Fibroblast of gingiva (primary cell): Measurements from ENCODE around the gene RASD1.

ENCODE experiments used
- DNase-seq: peaks from one replicate; pipeline ENCODE4 v3.0.0-alpha.2; 2011; ENCODE audit warnings: low read depth

RASD1 gene, protein sequence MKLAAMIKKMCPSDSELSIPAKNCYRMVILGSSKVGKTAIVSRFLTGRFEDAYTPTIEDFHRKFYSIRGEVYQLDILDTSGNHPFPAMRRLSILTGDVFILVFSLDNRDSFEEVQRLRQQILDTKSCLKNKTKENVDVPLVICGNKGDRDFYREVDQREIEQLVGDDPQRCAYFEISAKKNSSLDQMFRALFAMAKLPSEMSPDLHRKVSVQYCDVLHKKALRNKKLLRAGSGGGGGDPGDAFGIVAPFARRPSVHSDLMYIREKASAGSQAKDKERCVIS

DNA sequence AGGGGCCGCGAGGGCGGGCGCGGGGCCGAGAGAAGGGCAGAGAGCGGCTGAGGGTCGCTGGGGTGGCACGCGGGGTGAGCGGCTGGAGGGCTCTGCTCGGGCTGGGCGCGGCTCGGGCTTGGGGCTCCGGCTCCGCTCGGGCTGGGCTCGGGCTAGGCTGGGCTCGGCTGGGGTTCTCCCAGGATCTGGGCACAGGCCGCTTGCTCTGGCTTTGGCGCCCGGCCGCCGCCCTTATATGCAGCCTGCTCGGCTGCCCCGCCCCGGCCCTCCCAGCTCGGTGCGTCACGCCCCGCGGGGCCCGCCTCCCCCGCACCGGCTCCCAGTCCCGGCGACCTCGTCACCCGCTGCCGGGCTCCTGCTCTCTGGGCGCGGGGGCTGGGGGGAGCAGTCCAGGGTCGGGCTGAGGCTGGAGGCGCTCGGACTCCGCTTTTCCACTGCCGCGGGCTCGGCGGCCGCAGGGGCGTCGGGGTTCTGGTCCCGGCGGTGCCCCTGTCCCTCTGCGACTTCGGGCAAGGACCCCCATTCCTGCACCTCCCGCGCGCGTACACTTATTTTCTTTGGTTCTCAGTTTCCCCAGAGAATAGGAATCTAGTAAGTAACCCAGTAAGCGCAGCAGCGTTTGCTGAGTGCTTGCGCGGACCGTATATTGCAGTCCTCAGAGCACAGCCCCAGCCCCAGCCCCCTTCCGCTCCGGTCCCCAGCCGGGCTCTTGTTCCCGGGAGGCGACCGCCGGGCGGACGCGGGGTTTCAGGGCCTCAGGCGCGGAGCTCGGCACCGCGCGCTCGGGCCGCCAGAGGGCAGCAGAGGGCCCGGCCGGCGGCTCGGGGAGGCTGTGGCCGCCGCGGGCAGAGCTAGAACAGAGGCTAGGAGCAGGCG is at the start of gene RASD1:
TSS of gene RASD1 (minus strand) at position 207 of the 876 bp plus-strand sequence. CDS start 214 bp downstream, outside the sequence.
- DNase-seq, result peak; percentile 91

DNA sequence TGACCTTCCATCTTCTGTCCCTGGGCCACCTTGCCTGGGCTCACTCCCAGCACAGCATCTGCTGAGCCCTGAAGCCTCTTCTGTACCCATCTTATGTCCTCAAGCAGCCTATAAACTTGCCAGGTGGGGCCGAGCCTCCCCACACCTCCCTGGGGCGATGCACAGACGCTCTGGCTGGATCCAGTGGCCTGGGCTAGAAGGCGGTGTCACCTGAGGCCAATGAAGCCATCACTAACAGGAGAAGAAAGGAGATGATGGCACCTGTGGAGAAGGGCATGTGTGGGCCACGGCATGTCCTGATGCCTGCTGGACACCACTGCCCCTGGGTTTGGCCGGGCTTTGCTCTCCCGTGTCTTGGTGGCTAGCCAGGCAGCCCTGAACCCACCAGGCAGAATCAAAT is 49.8 kb upstream of the RASD1 start:
- no peak for DNase-seq

DNA sequence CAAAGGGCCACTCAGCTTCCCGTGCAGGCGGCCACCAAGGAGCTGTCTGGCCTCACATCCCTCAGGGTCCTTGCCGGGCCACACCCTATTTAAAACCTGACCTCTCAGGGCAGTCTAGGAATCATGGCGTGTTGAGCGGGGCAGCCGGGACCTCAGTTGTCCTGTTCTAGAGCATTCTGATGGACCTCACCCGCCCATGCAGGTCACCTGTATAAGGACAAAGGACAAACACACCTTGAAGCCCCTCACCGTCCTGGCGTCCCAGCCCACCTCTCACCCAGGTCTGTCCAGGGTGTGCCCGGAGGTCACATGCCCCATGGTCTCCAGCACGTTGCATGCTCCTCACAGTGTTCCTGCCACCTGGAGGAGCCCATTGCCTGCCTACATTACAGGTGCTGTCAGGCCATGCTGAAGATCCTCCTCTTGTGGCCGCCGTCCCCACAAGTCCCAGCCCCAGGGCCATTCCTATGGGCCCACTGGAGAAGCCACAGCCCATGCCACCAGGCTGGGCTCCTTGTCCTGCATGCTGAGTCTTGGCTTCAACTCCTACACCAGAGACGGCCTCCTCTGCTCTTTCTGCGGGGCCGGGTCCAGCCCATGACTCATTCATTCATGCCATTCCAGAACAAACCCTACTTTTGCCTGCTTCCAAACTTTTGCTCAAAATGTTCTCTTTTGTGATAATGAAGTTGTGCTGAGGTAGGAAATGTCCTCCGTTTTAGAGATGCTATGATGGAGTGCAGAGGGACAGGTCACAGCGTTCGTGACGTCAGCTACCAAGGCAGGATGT is 49.0 kb upstream of the RASD1 start:
- peak; percentile 57 for DNase-seq

DNA sequence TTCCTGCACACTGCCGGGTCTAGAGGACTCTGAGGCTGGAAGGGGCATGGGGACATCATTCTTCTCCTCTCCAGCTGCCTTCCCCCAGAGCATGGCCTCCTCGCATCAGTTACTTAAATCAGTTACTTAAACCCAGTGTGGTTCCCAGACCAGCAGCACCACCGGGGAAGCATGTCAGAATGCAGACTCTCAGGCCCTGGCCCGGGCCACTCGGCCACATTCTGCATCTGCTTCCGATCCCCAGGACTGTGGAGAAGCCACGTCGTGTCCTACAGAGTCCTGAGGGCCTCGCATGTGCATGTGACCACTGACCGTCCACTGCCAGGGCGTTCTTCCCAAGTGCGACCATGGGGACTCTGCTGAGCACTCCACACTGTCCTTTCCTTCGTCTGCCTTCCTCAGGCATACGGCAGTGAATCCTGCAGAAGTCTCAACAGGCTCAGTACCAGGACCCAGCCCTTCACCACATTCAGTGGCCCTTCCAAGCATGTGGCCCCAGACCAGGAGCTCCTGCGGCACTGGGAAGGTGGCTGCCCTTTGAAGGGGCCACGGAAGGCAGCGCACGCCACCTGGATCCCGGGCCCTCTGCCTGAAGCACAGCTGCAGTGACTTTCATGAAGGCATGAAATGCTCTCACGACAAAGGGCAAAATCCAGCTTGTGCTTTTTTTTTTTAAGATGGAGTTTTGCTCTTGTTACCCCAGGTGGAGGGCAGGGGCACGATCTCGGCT is 46.9 kb upstream of the RASD1 start:
- no peak for DNase-seq

DNA sequence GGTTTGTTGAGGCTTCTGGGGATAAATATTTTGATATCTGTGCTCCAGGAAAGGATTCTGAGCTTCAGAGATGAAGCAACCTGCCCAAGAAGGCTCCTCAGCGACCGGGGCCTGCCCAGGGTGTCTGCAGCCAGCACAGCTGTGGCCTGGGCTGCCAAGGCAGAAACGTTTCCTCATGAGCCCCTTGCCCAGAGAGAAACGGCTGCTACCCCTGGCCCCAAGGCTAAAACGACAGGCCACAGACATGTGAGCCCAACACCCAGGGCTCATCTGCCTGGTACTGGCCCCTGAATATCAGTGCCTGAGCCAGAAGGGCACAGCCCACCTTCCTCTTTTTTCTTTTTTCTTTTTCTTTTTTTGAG is 45.4 kb upstream of the RASD1 start:
- DNase-seq, result no peak

DNA sequence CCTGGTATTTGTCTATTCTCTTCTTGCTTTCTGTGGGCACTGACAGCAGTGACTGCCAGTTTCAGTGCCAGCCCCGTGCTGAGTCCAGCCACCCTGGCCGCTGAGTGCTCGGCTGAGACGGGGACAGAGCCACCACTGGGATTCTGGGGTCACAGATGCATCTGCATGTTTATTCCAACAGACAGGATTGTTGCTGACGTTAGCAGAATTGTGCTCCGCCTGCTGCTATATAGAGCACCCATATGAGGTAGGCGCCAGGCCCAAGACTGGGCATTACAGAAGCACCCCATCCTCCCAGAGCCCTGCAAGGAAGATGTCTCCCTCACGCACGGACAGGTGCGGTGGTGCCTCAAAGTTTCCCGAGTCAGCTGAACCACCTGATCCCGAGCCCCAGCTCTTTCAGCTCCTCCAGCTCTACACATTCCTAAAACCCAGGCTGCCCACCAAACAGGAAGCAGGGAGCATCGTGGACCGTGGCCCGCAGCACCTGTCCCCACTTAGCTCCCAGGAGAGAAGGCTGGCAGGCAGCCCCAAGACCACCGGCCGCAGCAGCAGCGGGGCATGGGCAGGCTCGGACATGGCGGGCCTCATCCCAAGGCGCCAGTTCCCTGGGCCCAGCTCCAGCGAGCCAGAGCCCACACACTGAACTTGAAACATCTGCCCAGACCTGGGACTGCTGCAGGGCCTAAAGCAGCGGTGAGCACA is 44.9 kb upstream of the RASD1 start:
- no peak for DNase-seq

DNA sequence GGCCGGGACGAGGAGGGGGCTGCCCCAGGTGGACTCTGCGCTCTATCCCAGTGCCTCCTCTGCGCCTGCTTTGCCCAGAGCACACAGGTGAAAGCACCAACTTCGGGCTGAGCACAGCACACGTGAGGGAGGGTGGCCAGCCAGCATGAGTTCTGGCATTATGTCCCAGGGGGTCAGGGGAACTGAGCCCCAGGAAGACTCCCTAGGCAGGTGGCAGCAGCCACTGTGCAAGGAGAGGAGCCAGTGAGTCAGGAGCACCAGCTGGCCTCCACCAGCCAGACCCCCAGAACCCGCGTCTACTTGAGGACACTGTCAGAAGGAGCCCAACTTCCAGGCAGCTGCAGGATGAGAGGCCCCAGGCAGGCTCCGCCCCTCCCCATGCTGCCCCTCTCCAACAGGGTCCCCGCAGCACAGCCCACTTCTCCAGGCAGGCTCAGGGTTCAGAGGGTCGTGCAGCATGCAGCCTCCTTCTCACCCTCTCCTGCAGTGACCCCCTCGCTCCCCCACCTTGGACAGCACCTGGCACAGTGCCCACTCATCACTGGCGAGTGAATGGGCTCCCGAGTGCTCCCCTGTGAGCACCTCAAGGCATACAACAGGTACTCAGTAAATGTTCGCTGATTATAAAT is 44.2 kb upstream of the RASD1 start:
- no peak for DNase-seq

DNA sequence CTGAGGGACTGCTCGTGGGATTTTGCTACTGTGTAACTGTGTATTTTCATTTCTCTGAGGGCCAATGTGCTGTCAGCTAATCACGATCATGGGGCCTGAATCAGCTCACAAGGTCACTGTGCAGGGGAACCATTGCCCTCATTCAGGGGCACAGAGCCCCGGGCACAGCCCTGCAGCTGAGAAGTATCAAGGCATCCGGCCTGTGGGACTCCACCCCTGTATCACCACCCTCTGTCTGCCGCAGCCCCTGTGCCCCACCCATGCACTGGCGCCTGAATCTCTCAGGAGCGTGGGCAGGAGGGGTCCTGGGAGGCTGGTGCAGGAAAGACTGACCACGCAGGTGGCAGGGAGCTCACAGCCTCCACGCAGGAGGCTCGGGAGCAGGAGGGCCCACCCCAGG is 43.4 kb upstream of the RASD1 start:
- DNase-seq, result no peak

DNA sequence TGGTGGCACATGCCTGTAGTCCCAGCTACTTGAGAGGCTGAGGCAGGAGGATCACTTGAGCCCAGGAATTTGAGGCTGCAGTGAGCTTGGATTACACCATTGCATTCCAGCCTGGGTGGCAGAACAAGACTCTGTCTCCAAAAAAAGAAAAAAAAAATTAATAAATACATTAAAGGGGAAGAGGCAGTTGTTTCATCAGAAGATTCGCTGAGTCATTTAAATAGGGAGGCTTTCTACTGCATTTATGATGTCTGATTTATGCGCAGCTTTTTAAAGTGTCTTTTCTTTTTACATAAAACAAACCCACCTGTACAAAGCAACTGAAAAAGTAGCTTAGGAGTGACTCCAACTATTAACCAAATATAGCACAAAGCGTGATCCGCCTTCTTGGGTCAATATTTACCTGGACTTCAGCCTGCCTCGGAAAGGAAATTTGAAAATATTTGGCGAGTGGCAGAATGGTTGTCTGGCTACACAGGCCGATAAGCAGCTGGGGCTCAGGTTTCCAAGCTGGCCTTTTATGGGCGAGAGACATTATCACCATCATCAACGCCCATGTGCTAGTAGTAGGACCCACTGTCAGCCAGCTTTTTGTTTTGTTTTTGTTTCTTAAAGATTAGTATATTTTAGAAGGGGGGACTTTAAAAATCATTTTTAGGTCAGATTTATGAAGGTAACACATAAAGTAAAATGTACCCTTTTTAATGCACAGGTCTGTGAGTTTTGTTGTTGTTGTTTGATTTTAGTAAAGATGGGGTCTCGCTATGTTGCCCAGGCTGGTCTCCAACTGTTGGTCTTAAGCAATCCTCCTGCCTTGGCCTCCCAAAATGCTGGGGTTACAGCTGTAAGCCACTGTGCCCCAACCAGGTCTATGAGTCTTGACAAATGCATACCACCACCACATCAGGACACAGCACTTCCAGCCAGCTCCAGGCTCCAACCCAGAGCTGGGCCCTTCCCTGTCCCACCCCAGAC is 42.5 kb upstream of the RASD1 start:
- peak; percentile 29 for DNase-seq

DNA sequence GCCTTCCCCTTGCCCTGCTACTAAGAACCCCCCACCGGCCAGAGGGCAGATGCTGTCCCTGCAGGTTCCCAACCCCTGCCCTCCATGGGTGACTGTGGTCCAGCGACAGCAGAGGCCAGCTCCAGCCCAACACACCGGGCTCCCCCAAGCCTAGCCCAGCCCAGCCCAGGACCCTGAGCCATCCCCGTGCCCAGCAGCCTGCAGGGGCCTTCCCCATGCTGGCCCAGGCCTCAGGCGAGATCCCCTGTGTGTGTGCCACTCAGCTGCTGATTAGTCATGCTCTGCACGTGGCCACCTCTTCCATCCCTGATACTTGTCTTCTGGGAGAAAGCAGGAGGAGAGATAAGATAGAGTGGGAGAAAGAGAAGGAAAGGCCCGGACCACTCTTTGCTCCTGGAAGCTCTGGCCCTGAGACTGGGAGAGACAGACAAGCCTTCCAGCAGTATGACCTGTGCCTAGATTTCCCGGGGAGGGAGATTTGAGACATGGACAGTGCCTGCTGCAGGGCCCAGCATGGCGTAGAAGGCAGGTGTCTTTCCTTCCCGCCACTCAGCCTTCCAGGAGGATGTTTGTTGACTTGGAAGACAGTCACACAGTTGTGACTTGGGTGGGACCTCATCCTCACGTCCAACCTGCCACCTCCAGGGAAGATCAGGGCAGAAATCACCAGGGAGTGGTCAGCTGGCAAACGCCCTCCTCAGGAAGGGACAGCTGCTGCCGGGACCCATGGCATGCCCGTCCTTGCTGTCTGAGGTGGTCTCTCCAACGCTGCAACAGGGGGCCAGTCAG is 41.3 kb upstream of the RASD1 start:
- no peak for DNase-seq

DNA sequence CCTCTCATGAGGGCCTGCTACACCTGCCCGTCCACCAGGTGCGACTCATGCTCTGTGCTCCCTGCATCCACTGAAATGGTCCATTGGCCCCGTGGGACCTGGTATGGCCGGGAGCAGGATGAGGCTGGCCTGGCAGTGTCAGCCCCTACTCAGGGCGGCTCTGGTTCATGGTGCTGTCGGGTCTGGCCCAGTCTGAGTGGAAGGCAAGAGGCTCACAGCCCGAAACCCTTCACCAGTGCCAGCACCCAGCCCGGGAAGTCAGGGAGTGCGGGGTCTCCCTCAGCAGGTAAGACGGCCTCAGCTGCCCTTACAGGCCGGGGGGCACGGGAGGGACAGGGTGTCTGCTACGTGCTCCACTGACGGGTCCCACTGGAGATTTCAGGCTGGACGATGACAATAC is 40.5 kb upstream of the RASD1 start:
- no peak for DNase-seq

DNA sequence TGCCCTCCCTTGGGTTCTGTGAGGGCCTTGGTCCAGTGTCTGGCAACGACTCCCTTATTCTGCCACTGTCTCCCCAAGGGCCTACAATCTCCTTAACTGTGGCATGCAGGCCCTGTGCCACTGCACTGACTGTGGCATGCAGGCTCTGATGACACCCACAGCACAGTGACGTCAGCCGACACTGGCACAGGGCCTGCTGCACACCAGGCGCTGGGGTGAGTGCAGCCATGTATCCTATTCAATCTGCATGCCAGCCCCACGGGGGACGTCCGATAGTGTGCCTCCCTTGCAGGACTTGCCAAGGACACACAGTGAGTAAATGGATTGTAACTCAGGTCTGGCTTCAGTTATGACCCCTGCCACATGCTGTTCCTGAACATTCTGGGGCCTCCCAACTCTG is 39.8 kb upstream of the RASD1 start:
- peak; percentile 95 for DNase-seq

DNA sequence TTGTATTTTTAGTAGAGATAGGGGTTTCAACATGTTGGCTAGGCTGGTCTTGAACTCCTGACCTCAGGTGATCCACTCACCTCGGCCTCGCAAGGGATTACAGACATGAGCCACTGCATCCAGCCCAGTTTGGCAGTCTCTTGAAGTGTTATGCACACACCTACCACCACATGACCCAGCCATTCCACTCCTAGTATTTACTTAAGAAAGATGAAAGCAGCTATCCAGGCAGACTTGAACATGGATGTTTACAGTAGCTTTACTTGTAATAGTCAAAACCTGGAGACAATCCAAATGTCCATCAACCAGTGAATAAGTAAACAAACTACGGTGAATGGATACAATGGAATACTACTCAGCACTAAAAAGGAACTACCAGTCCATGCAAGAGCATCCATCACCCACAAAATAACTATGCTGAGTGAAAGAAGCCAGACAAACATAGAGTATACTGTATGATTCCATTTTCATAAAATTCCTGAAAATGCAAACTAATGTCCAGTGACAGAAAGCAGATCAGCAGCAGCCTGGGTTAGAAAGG is 37.8 kb upstream of the RASD1 start:
- no peak for DNase-seq

DNA sequence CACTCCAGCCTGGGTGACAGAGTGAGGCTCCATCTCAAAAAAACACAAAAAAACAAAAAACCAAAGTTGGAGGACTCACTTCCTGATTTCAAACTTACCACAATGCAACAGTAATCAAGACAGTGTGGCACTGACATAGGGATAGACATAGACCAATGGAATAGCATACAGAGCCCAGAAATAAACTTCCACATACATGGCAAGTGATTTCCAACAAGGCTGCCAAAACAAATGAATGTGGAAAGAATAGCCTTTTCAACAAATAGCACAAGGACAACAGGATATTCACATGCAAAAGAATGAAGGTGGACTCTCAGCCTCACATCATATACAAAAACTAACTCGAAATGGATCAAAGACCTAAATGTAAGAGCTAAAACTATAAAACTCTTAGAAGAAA is 36.8 kb upstream of the RASD1 start:
- DNase-seq, result peak; percentile 49

DNA sequence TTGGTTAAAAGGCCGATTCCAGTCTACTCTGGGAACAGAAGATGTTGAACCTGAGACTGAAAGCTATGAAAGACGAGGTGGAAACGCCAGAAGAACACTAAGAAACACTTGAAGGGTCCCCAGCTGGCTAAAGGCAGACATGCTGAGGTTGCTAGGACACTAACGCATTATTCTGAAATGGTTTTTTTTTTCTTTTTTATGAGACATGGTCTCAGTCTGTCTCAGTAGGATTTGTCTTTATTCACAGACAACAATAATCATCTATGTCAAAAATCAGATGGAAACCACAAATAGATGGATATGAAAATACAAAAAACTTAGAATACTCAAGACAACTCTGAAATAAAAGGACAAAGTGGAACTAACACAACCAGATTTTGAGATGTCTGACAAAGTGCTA is 35.0 kb upstream of the RASD1 start:
- no peak for DNase-seq

DNA sequence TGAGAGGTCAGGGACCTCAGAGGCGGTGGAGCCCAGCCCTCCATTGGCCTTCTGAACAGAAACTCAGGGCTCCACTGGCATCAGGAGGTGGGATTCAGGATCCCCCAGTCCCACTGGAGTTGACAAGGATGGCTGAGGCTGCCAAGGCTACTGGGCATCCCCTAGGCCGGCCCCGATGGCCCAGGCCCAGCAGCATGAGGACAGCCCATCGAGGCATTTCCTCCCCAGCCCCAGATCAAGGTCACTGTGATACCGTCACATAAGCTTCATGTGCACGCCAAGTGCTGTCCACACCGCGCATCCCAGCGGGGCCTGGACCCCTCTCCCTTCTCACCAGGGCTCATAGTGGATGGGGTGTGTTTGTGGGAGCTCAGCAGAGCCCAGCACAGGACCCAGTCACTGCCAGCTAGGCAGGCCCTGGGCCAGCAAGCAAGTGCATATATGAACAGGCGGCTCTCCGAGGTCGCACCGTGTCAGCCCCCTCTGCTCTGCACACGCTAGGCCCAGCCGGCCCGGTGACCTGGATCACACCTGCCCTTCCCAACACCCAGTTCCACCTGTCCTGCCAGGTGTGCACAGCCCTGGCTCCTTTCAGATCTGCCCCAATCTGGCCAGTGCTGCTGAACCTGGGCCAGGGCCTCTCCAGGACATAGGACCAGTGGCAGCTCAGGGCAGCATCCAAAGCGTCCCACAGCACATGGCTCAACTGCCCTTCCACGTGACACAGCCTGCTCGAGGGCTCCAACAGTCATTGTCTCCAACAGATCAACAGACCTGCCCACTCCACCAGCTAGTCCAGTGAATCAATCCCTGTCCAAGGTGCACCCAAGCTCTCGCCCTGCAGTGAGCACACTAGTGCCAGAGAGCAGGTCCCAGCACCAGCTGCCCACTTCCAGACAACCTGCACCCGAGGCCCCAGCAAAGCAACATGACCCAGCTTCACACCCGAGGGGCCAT is 32.8 kb upstream of the RASD1 start:
- DNase-seq, result no peak

DNA sequence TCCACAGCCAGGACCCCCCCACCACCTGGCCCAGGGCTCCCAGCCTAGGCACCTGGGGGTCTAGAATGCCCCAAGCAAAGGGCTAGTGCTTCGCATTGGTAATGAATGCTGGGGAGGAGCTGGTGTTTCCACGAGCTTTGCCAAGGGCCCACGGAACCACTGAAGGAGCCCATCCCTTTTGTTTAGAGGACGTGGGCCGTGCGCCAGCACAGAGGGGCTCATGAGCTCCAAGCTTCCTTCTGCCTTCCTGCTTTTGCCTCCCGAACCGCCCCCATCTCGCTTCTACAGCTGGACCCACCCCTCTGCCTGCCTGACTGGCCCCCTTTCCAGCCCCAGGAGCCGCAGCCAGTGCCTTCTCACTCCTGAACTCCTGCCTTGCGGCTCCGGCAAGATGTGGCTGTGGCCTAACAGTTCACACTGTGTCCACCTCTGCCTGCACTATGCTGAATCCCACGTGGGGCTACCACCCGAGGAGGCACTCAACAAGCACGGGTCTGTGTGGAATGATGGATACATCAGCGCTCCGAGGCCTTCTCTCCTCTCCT is 31.8 kb upstream of the RASD1 start:
- DNase-seq, result no peak
